CD4-positive, alpha-beta T cell treated with Interleukin-17A for 1 hour (primary cell): ENCODE data around the gene MCM8.
"Not testable (repeated sequence)": the region's sequence is repeated elsewhere in the genome, so short reads cannot be mapped to it uniquely, and the experiment has no call there.

Experiments used
- DNase-seq: peaks from one replicate; pipeline ENCODE4 v3.0.0-alpha.2; 2020

The MCM8 gene

GRCh38 chr20:6007529-6008103 is 57.2 kb downstream of the MCM8 start:
- DNase-seq, result no peak

- DNase-seq, result no peak
These were observed 57.8 kb downstream of the MCM8 start for GRCh38 chr20:6008254-6008653.

GRCh38 chr20:6012179-6012578 is 61.7 kb downstream of the MCM8 start:
- DNase-seq, result no peak

- no peak for DNase-seq
These were observed 63.6 kb downstream of the MCM8 start for GRCh38 chr20:6014017-6014416.

- no peak for DNase-seq
These were observed 64.5 kb downstream of the MCM8 start for GRCh38 chr20:6014957-6015356.

GRCh38 chr20:6017467-6017866 is 67.0 kb downstream of the MCM8 start:
- DNase-seq, result no peak

- no peak for DNase-seq
These were observed 67.4 kb downstream of the MCM8 start for GRCh38 chr20:6017880-6018279.

- DNase-seq, result no peak
These were observed 74.3 kb downstream of the MCM8 start for GRCh38 chr20:6024768-6025167.

GRCh38 chr20:6026051-6026450 is 75.6 kb downstream of the MCM8 start:
- DNase-seq, result no peak

- DNase-seq, result no peak
These were observed 78.4 kb downstream of the MCM8 start for GRCh38 chr20:6028818-6029217.

GRCh38 chr20:6029538-6029937 is 79.1 kb downstream of the MCM8 start:
- DNase-seq, result no peak

- DNase-seq, result no peak
These were observed 80.1 kb downstream of the MCM8 start for GRCh38 chr20:6030453-6031080.

- not testable (repeated sequence) for DNase-seq
These were observed 82.5 kb downstream of the MCM8 start for GRCh38 chr20:6032907-6033306.

- DNase-seq, result no peak
These were observed 83.9 kb downstream of the MCM8 start for GRCh38 chr20:6034134-6034969.

GRCh38 chr20:6036213-6036612 is 85.8 kb downstream of the MCM8 start:
- no peak for DNase-seq

- DNase-seq, result no peak
These were observed 86.6 kb downstream of the MCM8 start for GRCh38 chr20:6037082-6037481.

GRCh38 chr20:6038256-6038655 is 87.8 kb downstream of the MCM8 start:
- DNase-seq, result no peak

GRCh38 chr20:6039766-6040165 is 89.3 kb downstream of the MCM8 start:
- no peak for DNase-seq

- no peak for DNase-seq
These were observed 90.1 kb downstream of the MCM8 start for GRCh38 chr20:6040540-6040939.

- DNase-seq, result no peak
These were observed 90.7 kb downstream of the MCM8 start for GRCh38 chr20:6040958-6041807.

GRCh38 chr20:6041808-6042265 is 91.4 kb downstream of the MCM8 start:
- DNase-seq, result no peak

GRCh38 chr20:6044115-6044514 is 93.7 kb downstream of the MCM8 start:
- DNase-seq, result no peak

- no peak for DNase-seq
These were observed 95.1 kb downstream of the MCM8 start for GRCh38 chr20:6045566-6045965.
